Activated B cell treated with CpG ODN at 0.5 μM for 24 hours (primary cell): Measurements from ENCODE around the gene ADAT3. TPM values are rescaled to one million over a fixed set of nuclear protein-coding genes. Genes with fewer than 3 reads are reported as not detected.
A peak's percentile ranks its signal among the peaks of the same experiment; 100 is the strongest.

Experiments used
- ATAC-seq: fragments of 200-7000 bp; cut with Tn5 transposase; one replicate; pipeline ENCODE4 v1.10.0; 2021; ENCODE audit warnings: low read depth, mild to moderate bottlenecking, moderate library complexity
- CTCF ChIA-PET: fragments of 350-600 bp; sonication (Branson Sonifier 250); formaldehyde crosslinking; loops from one replicate; lab custom pipeline; 2021; ENCODE audit warnings: antibody characterized with exemption; lab: Charles Lee
- POLR2A ChIA-PET: fragments of 350-600 bp; sonication (Branson Sonifier 250); formaldehyde crosslinking; loops from one replicate; lab custom pipeline; 2021; ENCODE audit warnings: antibody characterized with exemption; lab: Charles Lee
- DNase-seq: peaks from one replicate; pipeline ENCODE4 v3.0.0; 2022
- H3K27ac Mint-ChIP-seq: one replicate; pipeline ENCODE4 v1.8.0; 2020; ENCODE audit warnings: mixed read lengths
- H3K27me3 Mint-ChIP-seq: one replicate; pipeline ENCODE4 v1.8.0; 2021; ENCODE audit warnings: mixed read lengths
- H3K36me3 Mint-ChIP-seq: one replicate; pipeline ENCODE4 v1.8.0; 2021; ENCODE audit warnings: low read depth, mixed read lengths
- H3K4me1 Mint-ChIP-seq: one replicate; pipeline ENCODE4 v1.8.0; 2021; ENCODE audit warnings: mixed read lengths
- H3K4me3 Mint-ChIP-seq: one replicate; pipeline ENCODE4 v1.8.0; 2020; ENCODE audit warnings: mild to moderate bottlenecking, mixed read lengths
- H3K9me3 Mint-ChIP-seq: one replicate; pipeline ENCODE4 v1.8.0; 2020; ENCODE audit warnings: mixed read lengths
- CTCF ChIP-seq: fragments of 200-600 bp; IDR thresholded peaks from one replicate; pipeline ENCODE4 v1.8.0; 2022; ENCODE audit warnings: antibody characterized with exemption, mild to moderate bottlenecking
- intact Hi-C: fragments of 100-400 bp; cut with micrococcal nuclease; formaldehyde crosslinking; loops from one replicate; pipeline ENCODE4 v1.15.1; 2024
- total RNA-seq: library from RNA; stranded (reverse); gene quantifications from 2 replicates; pipeline ENCODE4 v1.2.3, GENCODE V29; 2022

The ADAT3 gene
- total RNA-seq, 1 donor from 2014 or later, result 14.1 TPM

DNA sequence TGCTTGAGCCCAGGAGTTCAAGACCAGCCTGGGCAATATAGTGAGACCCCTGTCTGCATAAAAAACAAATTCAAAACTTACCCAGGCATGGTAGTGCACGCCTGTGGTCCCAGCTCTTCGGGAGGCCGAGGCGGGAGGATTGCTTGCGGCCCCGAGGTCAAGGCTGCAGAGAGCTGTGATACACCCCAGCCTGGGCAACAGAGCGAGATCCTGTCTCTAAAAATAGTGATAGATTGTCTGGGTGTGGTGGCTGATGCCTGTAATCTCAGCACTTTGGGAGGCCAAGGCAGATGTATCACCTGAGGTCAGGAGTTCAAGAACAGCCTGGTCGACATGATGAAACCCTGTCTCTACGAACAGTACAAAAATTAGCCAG, 37.9 kb upstream of the ADAT3 start:
- TF ChIP-seq CTCF, result no peak
- Mint-ChIP-seq H3K4me1 (peaks cover 11% of the 10 kb centered on the region), H3K36me3 (peaks cover 10% of the 10 kb centered on the region), H3K4me3 (no peak overlapping the region), H3K27ac (peak overlapping the region; percentile 7), H3K27me3 (no peaks in the 10 kb centered on the region), H3K9me3 (no peaks in the 10 kb centered on the region)
- intact Hi-C loops, result no loop called here
- POLR2A ChIA-PET, result interaction anchor here (0.6 to 1.7 kb wide), 3 partner anchors 8 to 592 kb away, joined by 3 to 13 read pairs (median 12); partner anchors contain the start of gene FAM174C
- DNase-seq (no peak), ATAC-seq (no peak)
- CTCF ChIA-PET, result interaction anchor here (1.5 to 1.6 kb wide), 2 partner anchors 18 to 57 kb away, joined by 3 to 5 read pairs; partner anchors contain the start of gene REXO1

DNA sequence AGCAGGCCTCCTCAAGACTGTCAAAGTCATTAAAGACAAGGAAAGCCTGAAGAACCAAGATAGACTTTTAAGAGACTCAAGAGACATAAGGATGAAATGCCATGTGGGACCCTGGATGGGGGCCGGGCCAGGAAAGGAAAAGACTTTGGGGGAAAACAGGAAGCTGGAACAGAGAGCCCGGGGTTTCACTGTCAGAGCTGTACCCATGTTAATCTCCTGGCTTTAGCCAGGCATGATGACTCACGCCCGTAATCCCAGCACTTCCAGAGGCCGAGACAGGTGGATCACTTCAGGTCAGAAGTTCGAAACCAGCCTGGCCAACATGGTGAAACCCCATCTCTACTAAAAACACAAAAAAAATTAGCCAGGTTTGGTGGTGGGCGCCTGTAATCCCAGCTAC, 36.2 kb upstream of the ADAT3 start:
- Mint-ChIP-seq H3K4me3 (no peak overlapping the region), H3K27ac (no peak overlapping the region)

DNA sequence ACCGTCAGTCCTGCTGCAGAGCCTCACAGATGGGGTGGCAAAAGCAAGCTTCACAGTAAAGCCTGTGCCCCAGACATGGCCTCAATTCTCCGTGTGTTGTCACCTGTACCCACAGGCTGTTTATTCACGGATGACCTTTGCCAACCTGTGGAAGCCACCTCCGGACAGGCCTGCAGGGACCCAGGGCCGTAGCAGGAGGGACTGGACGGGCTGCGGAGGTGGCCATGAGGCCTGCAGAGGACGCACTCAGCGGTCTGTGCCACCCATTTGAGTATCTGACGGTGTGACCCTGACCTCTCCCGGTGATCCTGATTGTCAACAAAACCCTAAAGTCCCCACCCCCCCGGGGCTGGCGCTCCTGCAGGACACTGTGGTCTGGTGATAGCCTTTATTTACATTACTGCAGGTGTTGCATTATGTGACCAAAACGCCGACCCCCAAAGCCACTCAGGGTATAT, 34.0 kb upstream of the ADAT3 start:
- no peak overlapping the region for H3K4me3 Mint-ChIP-seq
- H3K36me3 Mint-ChIP-seq, result peaks cover 26% of the 10 kb centered on the region
- ChIA-PET CTCF (no interaction called here), POLR2A (no interaction called here)
- no peak overlapping the region for H3K27ac Mint-ChIP-seq
- peaks cover 33% of the 10 kb centered on the region for H3K4me1 Mint-ChIP-seq
- DNase-seq (no peak), ATAC-seq (no peak)
- no peak for TF ChIP-seq CTCF
- H3K27me3 Mint-ChIP-seq, result no peaks in the 10 kb centered on the region
- intact Hi-C loops, result no loop called here
- H3K9me3 Mint-ChIP-seq, result no peaks in the 10 kb centered on the region

More for the DNA sequence above, 36.2 kb upstream of the ADAT3 start:
- intact Hi-C loops, result no loop called here
- DNase-seq (no peak), ATAC-seq (no peak)
- H3K9me3 Mint-ChIP-seq, result no peaks in the 10 kb centered on the region
- no peak for TF ChIP-seq CTCF
- peaks cover 21% of the 10 kb centered on the region for H3K4me1 Mint-ChIP-seq
- ChIA-PET POLR2A (interaction anchor here (0.6 kb wide), 2 partner anchors 73 to 299 kb away, joined by 3 to 7 read pairs; no protein-coding TSS in a partner anchor), CTCF (no interaction called here)
- H3K27me3 Mint-ChIP-seq, result no peaks in the 10 kb centered on the region
- peaks cover 17% of the 10 kb centered on the region for H3K36me3 Mint-ChIP-seq

DNA sequence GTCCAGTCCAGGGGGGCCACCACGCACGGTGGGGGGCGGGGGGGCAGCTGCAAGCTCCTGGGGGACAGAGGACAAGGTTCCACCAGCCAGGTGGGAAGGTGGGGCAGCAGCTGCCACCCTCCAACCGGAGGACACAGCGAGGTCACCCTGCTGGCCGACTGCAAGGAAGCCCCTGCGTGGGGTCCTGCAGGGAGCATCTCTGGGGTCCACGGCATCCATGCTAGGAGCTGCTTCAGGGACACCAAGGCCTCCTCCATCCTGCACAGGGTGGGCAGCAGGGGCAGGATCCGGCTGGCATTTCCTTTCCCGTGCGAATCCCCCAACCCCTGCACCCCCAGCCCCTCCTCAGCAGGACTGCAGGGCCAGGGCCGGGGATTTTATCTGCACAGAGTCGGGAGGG, 33.6 kb upstream of the ADAT3 start:
- no peaks in the 10 kb centered on the region for H3K27me3 Mint-ChIP-seq
- DNase-seq, result no peak
- intact Hi-C loops, result no loop called here
- ATAC-seq, result no peak
- peaks cover 27% of the 10 kb centered on the region for H3K36me3 Mint-ChIP-seq
- H3K9me3 Mint-ChIP-seq, result no peaks in the 10 kb centered on the region
- ChIA-PET CTCF (no interaction called here), POLR2A (interaction anchor here (0.6 to 0.7 kb wide), 3 partner anchors 15 to 214 kb away, joined by 3 to 5 read pairs (median 3); no protein-coding TSS in a partner anchor)
- H3K27ac Mint-ChIP-seq, result no peak overlapping the region
- TF ChIP-seq CTCF, result no peak
- no peak overlapping the region for H3K4me3 Mint-ChIP-seq
- H3K4me1 Mint-ChIP-seq, result peaks cover 38% of the 10 kb centered on the region

DNA sequence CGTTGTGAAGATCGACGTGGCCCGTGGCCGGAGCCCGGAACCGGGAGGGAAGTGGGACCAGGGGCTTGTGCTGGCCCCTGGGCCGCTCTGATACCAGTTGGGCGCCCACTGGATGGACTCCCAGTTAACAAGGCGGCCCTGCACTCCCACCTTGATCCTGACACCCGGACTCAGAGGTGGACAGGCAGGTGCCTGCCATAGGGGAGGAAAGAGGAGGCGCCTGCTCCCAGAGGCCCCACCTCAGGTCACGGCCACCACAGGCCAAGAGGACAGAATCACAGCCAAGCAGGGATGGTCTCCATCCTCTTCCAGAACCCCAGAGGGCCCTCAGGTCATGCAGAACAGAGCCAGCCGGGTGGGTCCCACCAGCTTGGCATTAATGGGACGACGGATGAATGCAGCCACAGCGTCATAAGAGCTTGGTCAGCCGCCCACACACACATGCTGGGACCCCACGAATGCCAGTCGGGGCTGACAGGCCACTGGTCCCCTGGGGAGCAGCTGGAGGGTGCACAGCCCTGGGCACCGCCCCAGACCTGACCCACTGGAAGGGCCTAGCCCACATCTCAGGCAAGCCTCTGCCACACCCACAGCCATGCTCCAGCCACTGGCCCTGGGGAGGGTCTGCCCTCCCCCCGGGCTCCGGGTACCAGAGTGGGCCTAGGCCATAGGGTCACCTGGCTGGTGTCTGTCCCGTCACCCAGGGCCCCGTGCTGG, 32.2 kb upstream of the ADAT3 start:
- ChIA-PET CTCF (no interaction called here), POLR2A (no interaction called here)
- DNase-seq (no peak), ATAC-seq (no peak)
- H3K36me3 Mint-ChIP-seq, result peaks cover 24% of the 10 kb centered on the region
- H3K4me3 Mint-ChIP-seq, result no peak overlapping the region
- intact Hi-C loops, result no loop called here
- H3K27ac Mint-ChIP-seq, result no peak overlapping the region
- no peaks in the 10 kb centered on the region for H3K9me3 Mint-ChIP-seq
- peaks cover 36% of the 10 kb centered on the region for H3K4me1 Mint-ChIP-seq
- H3K27me3 Mint-ChIP-seq, result no peaks in the 10 kb centered on the region
- no peak for TF ChIP-seq CTCF
